Nephron progenitor cell (in vitro differentiated cells): ENCODE measurements around the gene CCNL1.
A peak's percentile ranks its signal among the peaks of the same experiment; 100 is the strongest.
"Not testable (repeated sequence)": the region's sequence is repeated elsewhere in the genome, so short reads cannot be mapped to it uniquely, and the experiment has no call there.

Experiments used
- DNase-seq: peaks from one replicate; pipeline ENCODE4 v3.0.0; 2021
- H3K27ac Mint-ChIP-seq: 2 replicates; pipeline ENCODE4 v1.8.0; 2021; ENCODE audit warnings: mild to moderate bottlenecking, moderate library complexity, mixed read lengths
- H3K27me3 Mint-ChIP-seq: 2 replicates; pipeline ENCODE4 v1.8.0; 2021; ENCODE audit warnings: mild to moderate bottlenecking, low read depth, mixed read lengths; ENCODE audit not compliant: poor library complexity
- H3K36me3 Mint-ChIP-seq: 2 replicates; pipeline ENCODE4 v1.8.0; 2021; ENCODE audit warnings: low read depth, mixed read lengths
- H3K4me1 Mint-ChIP-seq: 2 replicates; pipeline ENCODE4 v1.8.0; 2021; ENCODE audit warnings: mixed read lengths
- H3K4me3 Mint-ChIP-seq: 2 replicates; pipeline ENCODE4 v1.8.0; 2021; ENCODE audit warnings: mild to moderate bottlenecking, moderate library complexity, mixed read lengths
- H3K9me3 Mint-ChIP-seq: 2 replicates; pipeline ENCODE4 v1.8.0; 2021; ENCODE audit warnings: mild to moderate bottlenecking, moderate library complexity, mixed read lengths
- CTCF ChIP-seq: fragments of 200-600 bp; sonication (generic); IDR thresholded peaks from 2 replicates; pipeline ENCODE4 v1.5.0; 2021; ENCODE audit warnings: antibody characterized with exemption

The CCNL1 gene

GRCh38 chr3:157179365-157179803 is 19.4 kb upstream of the CCNL1 start:
- peaks cover 3% of the 10 kb centered on the region for H3K27me3 Mint-ChIP-seq
- peaks cover 67% of the 10 kb centered on the region for H3K36me3 Mint-ChIP-seq
- H3K4me1 Mint-ChIP-seq, result peaks cover 16% of the 10 kb centered on the region
- no peak overlapping the region for H3K27ac Mint-ChIP-seq
- H3K4me3 Mint-ChIP-seq, result no peak overlapping the region
- no peak for TF ChIP-seq CTCF
- no peak for DNase-seq
- peaks cover 70% of the 10 kb centered on the region for H3K9me3 Mint-ChIP-seq

GRCh38 chr3:157178503-157179364 is 18.8 kb upstream of the CCNL1 start:
- not testable (repeated sequence) for H3K4me3 Mint-ChIP-seq, H3K27ac Mint-ChIP-seq, DNase-seq, H3K27me3 Mint-ChIP-seq
- Mint-ChIP-seq H3K4me1 (peaks cover 20% of the 10 kb centered on the region), H3K36me3 (peaks cover 60% of the 10 kb centered on the region), H3K9me3 (peaks cover 63% of the 10 kb centered on the region)

GRCh38 chr3:157177801-157178453 is 18.0 kb upstream of the CCNL1 start:
- peak overlapping the region; percentile 33 for H3K4me3 Mint-ChIP-seq
- not testable (repeated sequence) for H3K27ac Mint-ChIP-seq

GRCh38 chr3:157176934-157177333 is 17.0 kb upstream of the CCNL1 start:
- no peak for DNase-seq
- peaks cover 45% of the 10 kb centered on the region for H3K36me3 Mint-ChIP-seq
- peaks cover 48% of the 10 kb centered on the region for H3K9me3 Mint-ChIP-seq
- H3K4me3 Mint-ChIP-seq, result peak overlapping the region; percentile 93
- H3K27ac Mint-ChIP-seq, result no peak overlapping the region
- no peak for TF ChIP-seq CTCF
- H3K4me1 Mint-ChIP-seq, result peaks cover 27% of the 10 kb centered on the region
- no peaks in the 10 kb centered on the region for H3K27me3 Mint-ChIP-seq

More at GRCh38 chr3:157177801-157178453, 18.0 kb upstream of the CCNL1 start:
- H3K27me3 Mint-ChIP-seq, DNase-seq: not testable (repeated sequence)
- Mint-ChIP-seq H3K36me3 (peaks cover 52% of the 10 kb centered on the region), H3K4me1 (peaks cover 23% of the 10 kb centered on the region), H3K9me3 (peaks cover 55% of the 10 kb centered on the region)

- Mint-ChIP-seq H3K4me1 (peaks cover 27% of the 10 kb centered on the region), H3K4me3 (peak overlapping the region; percentile 93), H3K36me3 (peaks cover 39% of the 10 kb centered on the region), H3K27ac (peak overlapping the region; percentile 94), H3K9me3 (peaks cover 41% of the 10 kb centered on the region), H3K27me3 (peaks cover 6% of the 10 kb centered on the region)
- peak; percentile 37 for DNase-seq
- no peak for TF ChIP-seq CTCF
Measured at GRCh38 chr3:157175691-157176507, 16.0 kb upstream of the CCNL1 start.

GRCh38 chr3:157174649-157175498 is 14.9 kb upstream of the CCNL1 start:
- Mint-ChIP-seq H3K27me3 (peaks cover 7% of the 10 kb centered on the region), H3K36me3 (peaks cover 30% of the 10 kb centered on the region), H3K4me1 (peaks cover 27% of the 10 kb centered on the region), H3K4me3 (peak overlapping the region; percentile 93), H3K27ac (peak overlapping the region; percentile 94), H3K9me3 (peaks cover 30% of the 10 kb centered on the region)
- DNase-seq, result peak; percentile 97
- no peak for TF ChIP-seq CTCF
